Measurements from ENCODE around the gene MBD3L4. TPM values are rescaled to one million over a fixed set of nuclear protein-coding genes. Genes with fewer than 3 reads are reported as not detected.
"Not testable (repeated sequence)": the region's sequence is repeated elsewhere in the genome, so short reads cannot be mapped to it uniquely, and the experiment has no call there.

The MBD3L4 gene
- total RNA-seq, 1 donor from 2014 or later, result not detected

- H3K36me3 Mint-ChIP-seq (ENCODE audit: unreplicated experiment); H3K27me3 Mint-ChIP-seq (ENCODE audit: unreplicated experiment); H3K9me3 Mint-ChIP-seq (ENCODE audit: unreplicated experiment); H3K4me3 Mint-ChIP-seq (ENCODE audit: unreplicated experiment); H3K27ac Mint-ChIP-seq (ENCODE audit: unreplicated experiment); H3K4me1 Mint-ChIP-seq (ENCODE audit: unreplicated experiment); DNase-seq (ENCODE audit: extremely low spot score, unreplicated experiment): not testable (repeated sequence)
Measured at GRCh38 chr19:7054635-7055368, 14.8 kb upstream of the MBD3L4 start.

- not testable (repeated sequence) for H3K36me3 Mint-ChIP-seq (ENCODE audit: unreplicated experiment); H3K4me1 Mint-ChIP-seq (ENCODE audit: unreplicated experiment); H3K27ac Mint-ChIP-seq (ENCODE audit: unreplicated experiment); DNase-seq (ENCODE audit: extremely low spot score, unreplicated experiment); H3K9me3 Mint-ChIP-seq (ENCODE audit: unreplicated experiment); H3K4me3 Mint-ChIP-seq (ENCODE audit: unreplicated experiment); H3K27me3 Mint-ChIP-seq (ENCODE audit: unreplicated experiment)
Measured at GRCh38 chr19:7052896-7053295, 12.9 kb upstream of the MBD3L4 start.

- H3K9me3 Mint-ChIP-seq (ENCODE audit: unreplicated experiment); H3K4me3 Mint-ChIP-seq (ENCODE audit: unreplicated experiment); H3K27me3 Mint-ChIP-seq (ENCODE audit: unreplicated experiment); H3K36me3 Mint-ChIP-seq (ENCODE audit: unreplicated experiment); DNase-seq (ENCODE audit: extremely low spot score, unreplicated experiment); H3K4me1 Mint-ChIP-seq (ENCODE audit: unreplicated experiment); H3K27ac Mint-ChIP-seq (ENCODE audit: unreplicated experiment): not testable (repeated sequence)
Measured at GRCh38 chr19:7051421-7051820, 11.4 kb upstream of the MBD3L4 start.

GRCh38 chr19:7049021-7049420 lies 9.0 kb upstream of the MBD3L4 start, which contains the start of gene MBD3L2:
MBD3L2 (plus strand) TSS chr19:7049321; CDS start chr19:7049374, 53 bp downstream.
- H3K9me3 Mint-ChIP-seq (ENCODE audit: unreplicated experiment); H3K4me3 Mint-ChIP-seq (ENCODE audit: unreplicated experiment); DNase-seq (ENCODE audit: extremely low spot score, unreplicated experiment); H3K27me3 Mint-ChIP-seq (ENCODE audit: unreplicated experiment); H3K27ac Mint-ChIP-seq (ENCODE audit: unreplicated experiment); H3K36me3 Mint-ChIP-seq (ENCODE audit: unreplicated experiment); H3K4me1 Mint-ChIP-seq (ENCODE audit: unreplicated experiment): not testable (repeated sequence)

- H3K27me3 Mint-ChIP-seq (ENCODE audit: unreplicated experiment); H3K4me3 Mint-ChIP-seq (ENCODE audit: unreplicated experiment); DNase-seq (ENCODE audit: extremely low spot score, unreplicated experiment); H3K27ac Mint-ChIP-seq (ENCODE audit: unreplicated experiment); H3K9me3 Mint-ChIP-seq (ENCODE audit: unreplicated experiment); H3K4me1 Mint-ChIP-seq (ENCODE audit: unreplicated experiment); H3K36me3 Mint-ChIP-seq (ENCODE audit: unreplicated experiment): not testable (repeated sequence)
Measured at GRCh38 chr19:7041563-7041962, 1.6 kb upstream of the MBD3L4 start.

- not testable (repeated sequence) for H3K27me3 Mint-ChIP-seq (ENCODE audit: unreplicated experiment); H3K27ac Mint-ChIP-seq (ENCODE audit: unreplicated experiment); H3K9me3 Mint-ChIP-seq (ENCODE audit: unreplicated experiment); H3K4me3 Mint-ChIP-seq (ENCODE audit: unreplicated experiment); H3K4me1 Mint-ChIP-seq (ENCODE audit: unreplicated experiment); H3K36me3 Mint-ChIP-seq (ENCODE audit: unreplicated experiment); DNase-seq (ENCODE audit: extremely low spot score, unreplicated experiment)
Measured at GRCh38 chr19:7030278-7030677, 9.7 kb downstream of the MBD3L4 start, which contains the start of gene MBD3L5. MBD3L5 (plus strand) TSS chr19:7030578; CDS start chr19:7030612, 34 bp downstream.

- not testable (repeated sequence) for H3K27me3 Mint-ChIP-seq (ENCODE audit: unreplicated experiment); DNase-seq (ENCODE audit: extremely low spot score, unreplicated experiment); H3K36me3 Mint-ChIP-seq (ENCODE audit: unreplicated experiment); H3K4me3 Mint-ChIP-seq (ENCODE audit: unreplicated experiment); H3K4me1 Mint-ChIP-seq (ENCODE audit: unreplicated experiment); H3K9me3 Mint-ChIP-seq (ENCODE audit: unreplicated experiment); H3K27ac Mint-ChIP-seq (ENCODE audit: unreplicated experiment)
Measured at GRCh38 chr19:7028790-7029189, 11.2 kb downstream of the MBD3L4 start.

- H3K4me3 Mint-ChIP-seq (ENCODE audit: unreplicated experiment); H3K36me3 Mint-ChIP-seq (ENCODE audit: unreplicated experiment); H3K9me3 Mint-ChIP-seq (ENCODE audit: unreplicated experiment); H3K4me1 Mint-ChIP-seq (ENCODE audit: unreplicated experiment); H3K27ac Mint-ChIP-seq (ENCODE audit: unreplicated experiment); DNase-seq (ENCODE audit: extremely low spot score, unreplicated experiment); H3K27me3 Mint-ChIP-seq (ENCODE audit: unreplicated experiment): not testable (repeated sequence)
Measured at GRCh38 chr19:7021331-7021730, 18.6 kb downstream of the MBD3L4 start, which contains the start of gene MBD3L2B. MBD3L2B (minus strand) TSS chr19:7021431; CDS start chr19:7021397, 34 bp downstream.

- no peaks in the 10 kb centered on the region for H3K36me3 Mint-ChIP-seq (ENCODE audit: unreplicated experiment)
- no peak overlapping the region for H3K27ac Mint-ChIP-seq (ENCODE audit: unreplicated experiment)
Measured at GRCh38 chr19:7018828-7019227, 21.2 kb downstream of the MBD3L4 start.

More at GRCh38 chr19:7018828-7019227, 21.2 kb downstream of the MBD3L4 start:
- H3K4me3 Mint-ChIP-seq (ENCODE audit: unreplicated experiment), result no peak overlapping the region
- no peaks in the 10 kb centered on the region for H3K27me3 Mint-ChIP-seq (ENCODE audit: unreplicated experiment)
- no peaks in the 10 kb centered on the region for H3K9me3 Mint-ChIP-seq (ENCODE audit: unreplicated experiment)
- H3K4me1 Mint-ChIP-seq (ENCODE audit: unreplicated experiment), result no peaks in the 10 kb centered on the region
- no peak for TF ChIP-seq CTCF (IDR thresholded peaks at IDR 0.05)
- peak; percentile 63 for DNase-seq (ENCODE audit: extremely low spot score, unreplicated experiment)
